ENCODE data around the gene CLN6. TPM values are rescaled to one million over a fixed set of nuclear protein-coding genes. Genes with fewer than 3 reads are reported as not detected.
A peak's percentile ranks its signal among the peaks of the same experiment; 100 is the strongest.

Gene CLN6
- total and polyA plus RNA-seq, 9 of the 15 experiments (the other 6 are each of a cell fraction or from before 2014, with no cell fraction given) = 0.71 to 53.3 (median 39.3) TPM

GRCh38 chr15:68201153-68201878 lies 28.2 kb downstream of the CLN6 start:
- Histone ChIP-seq H3K9ac (ENCODE audit: insufficient read depth in 1 of 2, low read depth in 2 of 2, low read length in 2 of 2) (peak overlapping the region in 1 of 2 experiments; percentile 80; a peak in 2 of 4 replicates), H3K27ac (ENCODE audit: extremely low read depth, low read depth, low read length) (no peak overlapping the region), H3K4me3 (no peak overlapping the region), H3K4me1 (replicated peaks in 1 of 2; ENCODE audit: control insufficient read depth in 2 of 2, insufficient read depth in 2 of 2, low read length in 2 of 2) (peaks cover 10 to 33% of the 10 kb centered on the region in 2 experiments), H2AFZ (ENCODE audit: low read depth, low read length) (no peak overlapping the region), H3K79me2 (ENCODE audit: control insufficient read depth, insufficient read depth, low read length) (peaks cover 28% of the 10 kb centered on the region), H3K9me3 (replicated peaks; ENCODE audit: control insufficient read depth, insufficient read depth, low read depth, low read length) (no peaks in the 10 kb centered on the region), H3K27me3 (ENCODE audit: control insufficient read depth in 2 of 2, insufficient read depth in 2 of 2, low read length in 2 of 2) (no peaks in the 10 kb centered on the region), H3K9me1 (ENCODE audit: control insufficient read depth, insufficient read depth, low read length) (no peaks in the 10 kb centered on the region), H3K36me3 (ENCODE audit: control insufficient read depth, insufficient read depth, low read length) (peaks cover 33% of the 10 kb centered on the region; the same call in 2 of the 3 replicates), H4K20me1 (replicated peaks; ENCODE audit: control insufficient read depth, insufficient read depth, low read length) (no peaks in the 10 kb centered on the region), H3K4me2 (ENCODE audit: insufficient read depth, low read length) (no peak overlapping the region)
- FAIRE-seq = no peak
- no TSS peak for BruUV-seq (replicated peaks)
- WGBS (ENCODE audit: insufficient coverage, low coverage, missing lambda C conversion rate) = 89% methylated on average over 6 of the region's 7 CpGs
- ATAC-seq = no peak
- POLR2A ChIA-PET = interaction anchor here (1.1 kb wide), 1 partner anchor 8 kb away, joined by 4 read pairs; no protein-coding TSS in a partner anchor
- intact Hi-C loops (cut with micrococcal nuclease) = no loop called here
- in situ Hi-C loops (cut with MboI) = no loop called here
- CTCF ChIA-PET (ENCODE audit: low intra/inter-chr PET ratio) = no interaction called here
- no peak for DNase-seq (ENCODE audit: extremely low read depth in 1 of 4, low spot score in 3 of 4)
- TF ChIP-seq SMC3 (conservative IDR thresholded peaks at IDR 0.05; ENCODE audit: insufficient read depth, low read depth, low read length) (no peak), CBX3 (IDR thresholded peaks at IDR 0.05; ENCODE audit: borderline replicate concordance in 1 of 2, low read length in 2 of 2) (no peak), AFF1 (IDR thresholded peaks at IDR 0.05; ENCODE audit: low read depth in 1 of 2, partially characterized antibody in 2 of 2) (no peak), ARID3B (CRISPR knock-in tag; IDR thresholded peaks at IDR 0.05; ENCODE audit: borderline replicate concordance) (no peak), SOX6 (IDR thresholded peaks at IDR 0.05) (no peak), ZNF830 (CRISPR knock-in tag; IDR thresholded peaks at IDR 0.05) (no peak), ASH1L (IDR thresholded peaks at IDR 0.05; ENCODE audit: borderline replicate concordance, low read depth, partially characterized antibody) (no peak), KLF16 (IDR thresholded peaks at IDR 0.05) (no peak), ZNF324 (CRISPR knock-in tag; IDR thresholded peaks at IDR 0.05) (no peak), NFIC (IDR thresholded peaks at IDR 0.05) (no peak), ATF7 (IDR thresholded peaks at IDR 0.05) (no peak), CHD1 (IDR thresholded peaks at IDR 0.05; ENCODE audit: low read length) (no peak), IRF1 (CRISPR knock-in tag; IDR thresholded peaks at IDR 0.05; ENCODE audit: borderline replicate concordance) (no peak), PTTG1 (tag; IDR thresholded peaks at IDR 0.05; ENCODE audit: low read depth) (no peak), ZKSCAN3 (CRISPR knock-in tag; IDR thresholded peaks at IDR 0.05) (no peak)
